Measurements from ENCODE around the gene PHF13.
A peak's percentile ranks its signal among the peaks of the same experiment; 100 is the strongest.

Gene PHF13

GRCh38 chr1:6580593-6581409, 32.7 kb upstream of the PHF13 start:
- Histone ChIP-seq H3K9me3 (ENCODE audit: control insufficient read depth, low read length) (no peaks in the 10 kb centered on the region), H3K9ac (ENCODE audit: low read length) (peak overlapping the region; percentile 84), H3K4me3 (ENCODE audit: low read length) (peak overlapping the region; percentile 89), H3K4me1 (ENCODE audit: control insufficient read depth, insufficient read depth, low read length) (peaks cover 32% of the 10 kb centered on the region), H3K36me3 (ENCODE audit: control insufficient read depth, insufficient read depth, low read length) (peaks cover 4% of the 10 kb centered on the region), H3K27me3 (ENCODE audit: control insufficient read depth, insufficient read depth, low read length) (no peaks in the 10 kb centered on the region)

GRCh38 chr1:6581561-6582305, 31.8 kb upstream of the PHF13 start:
- no peaks in the 10 kb centered on the region for H3K9me3 ChIP-seq (ENCODE audit: control insufficient read depth, low read length)
- peak overlapping the region; percentile 46 for H3K9ac ChIP-seq (ENCODE audit: low read length)
- peak overlapping the region; percentile 27 for H3K4me3 ChIP-seq (ENCODE audit: low read length)
- H3K27me3 ChIP-seq (ENCODE audit: control insufficient read depth, insufficient read depth, low read length), result no peaks in the 10 kb centered on the region
- peaks cover 32% of the 10 kb centered on the region for H3K4me1 ChIP-seq (ENCODE audit: control insufficient read depth, insufficient read depth, low read length)
- H3K36me3 ChIP-seq (ENCODE audit: control insufficient read depth, insufficient read depth, low read length), result peaks cover 4% of the 10 kb centered on the region

GRCh38 chr1:6582370-6582769, 31.2 kb upstream of the PHF13 start:
- peaks cover 37% of the 10 kb centered on the region for H3K4me1 ChIP-seq (ENCODE audit: control insufficient read depth, insufficient read depth, low read length)
- H3K27me3 ChIP-seq (ENCODE audit: control insufficient read depth, insufficient read depth, low read length), result no peaks in the 10 kb centered on the region
- H3K9me3 ChIP-seq (ENCODE audit: control insufficient read depth, low read length), result no peaks in the 10 kb centered on the region
- H3K4me3 ChIP-seq (ENCODE audit: low read length), result peak overlapping the region; percentile 27
- H3K36me3 ChIP-seq (ENCODE audit: control insufficient read depth, insufficient read depth, low read length), result peaks cover 4% of the 10 kb centered on the region
- peak overlapping the region; percentile 46 for H3K9ac ChIP-seq (ENCODE audit: low read length)

GRCh38 chr1:6584126-6585080, 29.1 kb upstream of the PHF13 start:
- Histone ChIP-seq H3K36me3 (ENCODE audit: control insufficient read depth, insufficient read depth, low read length) (peaks cover 8% of the 10 kb centered on the region), H3K4me3 (ENCODE audit: low read length) (no peak overlapping the region), H3K27me3 (ENCODE audit: control insufficient read depth, insufficient read depth, low read length) (no peaks in the 10 kb centered on the region), H3K9ac (ENCODE audit: low read length) (no peak overlapping the region), H3K9me3 (ENCODE audit: control insufficient read depth, low read length) (no peaks in the 10 kb centered on the region), H3K4me1 (ENCODE audit: control insufficient read depth, insufficient read depth, low read length) (peaks cover 47% of the 10 kb centered on the region)

- H3K4me3 ChIP-seq (ENCODE audit: low read length), result no peak overlapping the region
- no peak overlapping the region for H3K9ac ChIP-seq (ENCODE audit: low read length)
- H3K9me3 ChIP-seq (ENCODE audit: control insufficient read depth, low read length), result no peaks in the 10 kb centered on the region
- H3K36me3 ChIP-seq (ENCODE audit: control insufficient read depth, insufficient read depth, low read length), result peaks cover 11% of the 10 kb centered on the region
- peaks cover 43% of the 10 kb centered on the region for H3K4me1 ChIP-seq (ENCODE audit: control insufficient read depth, insufficient read depth, low read length)
- no peaks in the 10 kb centered on the region for H3K27me3 ChIP-seq (ENCODE audit: control insufficient read depth, insufficient read depth, low read length)
Measured at GRCh38 chr1:6585081-6585722, 28.3 kb upstream of the PHF13 start.

GRCh38 chr1:6585841-6586240, 27.7 kb upstream of the PHF13 start:
- Histone ChIP-seq H3K27me3 (ENCODE audit: control insufficient read depth, insufficient read depth, low read length) (no peaks in the 10 kb centered on the region), H3K4me1 (ENCODE audit: control insufficient read depth, insufficient read depth, low read length) (peaks cover 38% of the 10 kb centered on the region), H3K9me3 (ENCODE audit: control insufficient read depth, low read length) (no peaks in the 10 kb centered on the region), H3K36me3 (ENCODE audit: control insufficient read depth, insufficient read depth, low read length) (peaks cover 11% of the 10 kb centered on the region), H3K4me3 (ENCODE audit: low read length) (no peak overlapping the region), H3K9ac (ENCODE audit: low read length) (no peak overlapping the region)

GRCh38 chr1:6586404-6586816, 27.1 kb upstream of the PHF13 start:
- peaks cover 32% of the 10 kb centered on the region for H3K4me1 ChIP-seq (ENCODE audit: control insufficient read depth, insufficient read depth, low read length)

GRCh38 chr1:6587261-6588005, 26.1 kb upstream of the PHF13 start:
- peaks cover 11% of the 10 kb centered on the region for H3K36me3 ChIP-seq (ENCODE audit: control insufficient read depth, insufficient read depth, low read length)

More at GRCh38 chr1:6586404-6586816, 27.1 kb upstream of the PHF13 start:
- Histone ChIP-seq H3K4me3 (ENCODE audit: low read length) (no peak overlapping the region), H3K9me3 (ENCODE audit: control insufficient read depth, low read length) (no peaks in the 10 kb centered on the region), H3K27me3 (ENCODE audit: control insufficient read depth, insufficient read depth, low read length) (no peaks in the 10 kb centered on the region), H3K36me3 (ENCODE audit: control insufficient read depth, insufficient read depth, low read length) (peaks cover 11% of the 10 kb centered on the region), H3K9ac (ENCODE audit: low read length) (no peak overlapping the region)

GRCh38 chr1:6588128-6588892, 25.2 kb upstream of the PHF13 start:
- Histone ChIP-seq H3K4me1 (ENCODE audit: control insufficient read depth, insufficient read depth, low read length) (peaks cover 17% of the 10 kb centered on the region), H3K36me3 (ENCODE audit: control insufficient read depth, insufficient read depth, low read length) (peaks cover 11% of the 10 kb centered on the region), H3K4me3 (ENCODE audit: low read length) (no peak overlapping the region), H3K27me3 (ENCODE audit: control insufficient read depth, insufficient read depth, low read length) (no peaks in the 10 kb centered on the region), H3K9me3 (ENCODE audit: control insufficient read depth, low read length) (no peaks in the 10 kb centered on the region), H3K9ac (ENCODE audit: low read length) (no peak overlapping the region)

More at GRCh38 chr1:6587261-6588005, 26.1 kb upstream of the PHF13 start:
- Histone ChIP-seq H3K27me3 (ENCODE audit: control insufficient read depth, insufficient read depth, low read length) (no peaks in the 10 kb centered on the region), H3K4me1 (ENCODE audit: control insufficient read depth, insufficient read depth, low read length) (peaks cover 22% of the 10 kb centered on the region), H3K9ac (ENCODE audit: low read length) (no peak overlapping the region), H3K4me3 (ENCODE audit: low read length) (no peak overlapping the region), H3K9me3 (ENCODE audit: control insufficient read depth, low read length) (no peaks in the 10 kb centered on the region)

GRCh38 chr1:6588893-6589520, 24.5 kb upstream of the PHF13 start:
- no peak overlapping the region for H3K9ac ChIP-seq (ENCODE audit: low read length)
- peaks cover 11% of the 10 kb centered on the region for H3K36me3 ChIP-seq (ENCODE audit: control insufficient read depth, insufficient read depth, low read length)
- H3K27me3 ChIP-seq (ENCODE audit: control insufficient read depth, insufficient read depth, low read length), result no peaks in the 10 kb centered on the region
- no peaks in the 10 kb centered on the region for H3K9me3 ChIP-seq (ENCODE audit: control insufficient read depth, low read length)
- peaks cover 17% of the 10 kb centered on the region for H3K4me1 ChIP-seq (ENCODE audit: control insufficient read depth, insufficient read depth, low read length)
- no peak overlapping the region for H3K4me3 ChIP-seq (ENCODE audit: low read length)
